IMR-90 (cell line): Measurements from ENCODE around the gene TBC1D22A. TPM values are rescaled to one million over a fixed set of nuclear protein-coding genes. Genes with fewer than 3 reads are reported as not detected.

Source experiments
- ATAC-seq: fragments of 200-7000 bp; cut with Tn5 transposase; 2 replicates; pipeline ENCODE4 v1.9.1; 2020; ENCODE audit warnings: low read depth, mild to moderate bottlenecking, moderate library complexity
- BruUV-seq: library from RNA; stranded (reverse); fragments of 400-500 nt; replicated peaks from 2 replicates; lab custom pipeline; 2021; lab: Mats Ljungman, UMichigan
- CTCF ChIA-PET: fragments of 300-600 bp; formaldehyde crosslinking; extraction: SDS; loops from one replicate; lab custom pipeline; 2021; ENCODE audit warnings: antibody characterized with exemption; lab: Yijun Ruan, JAX
- POLR2A ChIA-PET: fragments of 300-600 bp; sonication (Branson Sonifier 250); formaldehyde crosslinking; loops from one replicate; lab custom pipeline; 2022; ENCODE audit warnings: antibody characterized with exemption; ENCODE audit not compliant: unreplicated experiment; lab: Charles Lee
- DNase-seq: peaks from one replicate; pipeline ENCODE4 v3.0.0; 2013
- H2AFZ ChIP-seq: replicated peaks from 2 replicates; pipeline ENCODE3; 2013; ENCODE audit warnings: low read length, mild to moderate bottlenecking; ENCODE audit not compliant: poor library complexity
- H2AK5ac ChIP-seq: 2 replicates; pipeline ENCODE4 v1.6.1; 2013; ENCODE audit warnings: low read depth, low read length, inconsistent platforms
- H2AK9ac ChIP-seq: replicated peaks from 2 replicates; pipeline ENCODE3; 2013; ENCODE audit warnings: mild to moderate bottlenecking, low read depth, low read length, moderate library complexity; ENCODE audit not compliant: poor library complexity
- H2BK120ac ChIP-seq: 2 replicates; pipeline ENCODE4 v1.6.1; 2013; ENCODE audit warnings: low read depth, low read length, inconsistent platforms
- H2BK15ac ChIP-seq: 3 replicates; pipeline ENCODE4 v1.6.1; 2013; ENCODE audit warnings: low read depth, low read length, inconsistent platforms
- H2BK20ac ChIP-seq: 2 replicates; pipeline ENCODE4 v1.6.1; 2013; ENCODE audit warnings: low read depth, mild to moderate bottlenecking, inconsistent platforms, low read length, moderate library complexity
- H2BK5ac ChIP-seq: 2 replicates; pipeline ENCODE4 v1.6.1; 2013; ENCODE audit warnings: mild to moderate bottlenecking, low read depth, low read length, inconsistent platforms; ENCODE audit not compliant: poor library complexity, severe bottlenecking
- H3K14ac ChIP-seq: replicated peaks from 2 replicates; pipeline ENCODE4 v1.6.1; 2013; ENCODE audit warnings: low read depth, low read length, inconsistent platforms
- H3K18ac ChIP-seq: 2 replicates; pipeline ENCODE4 v1.6.1; 2013; ENCODE audit warnings: low read depth, low read length, control low read depth
- H3K23ac ChIP-seq: 2 replicates; pipeline ENCODE4 v1.6.1; 2013; ENCODE audit warnings: low read depth, low read length, inconsistent platforms
- H3K27ac ChIP-seq: 2 replicates; pipeline ENCODE4 v1.5.1; 2013; ENCODE audit warnings: mild to moderate bottlenecking, control low read depth, low read length; ENCODE audit not compliant: insufficient read depth
- H3K27me3 ChIP-seq: 2 replicates; pipeline ENCODE4 v1.6.1; 2013; ENCODE audit warnings: low read length; ENCODE audit not compliant: control insufficient read depth, insufficient read depth
- H3K36me3 ChIP-seq: 2 replicates; pipeline ENCODE4 v1.6.1; 2013; ENCODE audit warnings: low read length, mixed read lengths; ENCODE audit not compliant: control insufficient read depth, insufficient read depth
- H3K4ac ChIP-seq: 2 replicates; pipeline ENCODE4 v1.6.1; 2013; ENCODE audit warnings: low read depth, low read length, inconsistent platforms
- H3K4me1 ChIP-seq: 2 replicates; pipeline ENCODE4 v1.6.1; 2013; ENCODE audit warnings: low read length, mixed read lengths; ENCODE audit not compliant: control insufficient read depth, insufficient read depth
- H3K4me2 ChIP-seq: 2 replicates; pipeline ENCODE4 v1.6.1; 2013; ENCODE audit warnings: low read depth, mild to moderate bottlenecking, control low read depth, low read length, moderate library complexity
- H3K4me3 ChIP-seq: 2 replicates; pipeline ENCODE4 v1.5.1; 2013; ENCODE audit warnings: low read depth, mild to moderate bottlenecking, control low read depth, low read length, moderate library complexity; ENCODE audit not compliant: insufficient read depth
- H3K56ac ChIP-seq: 2 replicates; pipeline ENCODE4 v1.6.1; 2013; ENCODE audit warnings: low read length, inconsistent platforms; ENCODE audit not compliant: insufficient read depth; ENCODE audit errors: extremely low read depth
- H3K79me1 ChIP-seq, 2 experiments: 2 replicates each; pipeline ENCODE4 v1.6.1; 2013; ENCODE audit warnings: low read length in 2 of 2, inconsistent platforms in 1 of 2, low read depth in 1 of 2
- H3K9ac ChIP-seq: 2 replicates; pipeline ENCODE4 v1.6.1; 2013; ENCODE audit warnings: low read depth, low read length, control low read depth
- H3K9me1 ChIP-seq: 2 replicates; pipeline ENCODE4 v1.6.1; 2013; ENCODE audit warnings: low read length, inconsistent platforms; ENCODE audit not compliant: insufficient read depth
- H3K9me3 ChIP-seq: 2 replicates; pipeline ENCODE4 v1.6.1; 2013; ENCODE audit warnings: low read length; ENCODE audit not compliant: control insufficient read depth, insufficient read depth
- H4K20me1 ChIP-seq: 2 replicates; pipeline ENCODE4 v1.6.1; 2013; ENCODE audit warnings: low read length, inconsistent platforms; ENCODE audit not compliant: insufficient read depth
- H4K5ac ChIP-seq: 2 replicates; pipeline ENCODE4 v1.6.1; 2013; ENCODE audit warnings: mild to moderate bottlenecking, low read depth, low read length, control low read depth
- H4K8ac ChIP-seq, 2 experiments: 2 replicates each; pipeline ENCODE4 v1.6.1; 2013; ENCODE audit warnings: low read depth in 2 of 2, low read length in 2 of 2, control low read depth in 1 of 2, inconsistent platforms in 1 of 2
- H4K91ac ChIP-seq: 2 replicates; pipeline ENCODE4 v1.6.1; 2013; ENCODE audit warnings: low read depth, low read length, inconsistent platforms; ENCODE audit not compliant: insufficient read depth
- MAZ ChIP-seq: IDR thresholded peaks from 2 replicates; pipeline ENCODE4 v1.6.1; 2012; ENCODE audit warnings: low read depth, mild to moderate bottlenecking, low read length, improper control_type of control experiment, moderate library complexity, borderline replicate concordance
- POLR2A ChIP-seq: IDR thresholded peaks from 2 replicates; pipeline ENCODE4 v1.6.1; 2012; ENCODE audit warnings: mild to moderate bottlenecking, low read depth, low read length
- SMC3 ChIP-seq: fragments of 150-350 bp; IDR thresholded peaks from 2 replicates; pipeline ENCODE4 v1.6.1; 2016; ENCODE audit warnings: low read depth, mild to moderate bottlenecking, antibody characterized with exemption, low read length, moderate library complexity
- WGBS, 2 experiments: methylation state at CpG; one replicate each; pipeline versions ENCODE4 v1.1.5 to v1.1.7; 2013; ENCODE audit warnings: missing lambda C conversion rate in 2 of 2; ENCODE audit not compliant: insufficient read length in 1 of 2; ENCODE audit errors: extremely low coverage in 2 of 2; 5-methylcytosine and 5-hydroxymethylcytosine counted together
- dilution Hi-C: fragments of 300-500 bp; cut with HindIII; formaldehyde crosslinking; loops from one replicate; pipeline ENCODE4 v1.14.3; 2018; ENCODE audit warnings: low sequenced_read_pairs; ENCODE audit not compliant: unreplicated experiment
- in situ Hi-C: fragments of 300-500 bp; cut with MboI; formaldehyde crosslinking; loops from 3 replicates; pipeline ENCODE4 v1.14.3; 2019; ENCODE audit warnings: low sequenced_read_pairs, inconsistent platforms, mixed read lengths
- intact Hi-C: fragments of 100-400 bp; cut with micrococcal nuclease; formaldehyde crosslinking; loops from 2 replicates; pipeline ENCODE4 v1.10.0; 2022
- polyA plus RNA-seq, 3 experiments: library from polyadenylated mRNA; depleted of rRNA; stranded (reverse); fragments of >200 nt; gene quantifications; 2 replicates each; pipeline ENCODE4 v1.2.3, GENCODE V29; 2012; ENCODE audit warnings: low replicate concordance in 1 of 3
- total RNA-seq: library from RNA; depleted of rRNA; stranded (reverse); fragments of >200 nt; gene quantifications from 2 replicates; pipeline ENCODE4 v1.2.3, GENCODE V29; 2012

Gene TBC1D22A
- total and polyA plus RNA-seq, 2 of the 4 experiments (the other 2 are of a cell fraction) = 9.0 to 16.7 TPM

DNA sequence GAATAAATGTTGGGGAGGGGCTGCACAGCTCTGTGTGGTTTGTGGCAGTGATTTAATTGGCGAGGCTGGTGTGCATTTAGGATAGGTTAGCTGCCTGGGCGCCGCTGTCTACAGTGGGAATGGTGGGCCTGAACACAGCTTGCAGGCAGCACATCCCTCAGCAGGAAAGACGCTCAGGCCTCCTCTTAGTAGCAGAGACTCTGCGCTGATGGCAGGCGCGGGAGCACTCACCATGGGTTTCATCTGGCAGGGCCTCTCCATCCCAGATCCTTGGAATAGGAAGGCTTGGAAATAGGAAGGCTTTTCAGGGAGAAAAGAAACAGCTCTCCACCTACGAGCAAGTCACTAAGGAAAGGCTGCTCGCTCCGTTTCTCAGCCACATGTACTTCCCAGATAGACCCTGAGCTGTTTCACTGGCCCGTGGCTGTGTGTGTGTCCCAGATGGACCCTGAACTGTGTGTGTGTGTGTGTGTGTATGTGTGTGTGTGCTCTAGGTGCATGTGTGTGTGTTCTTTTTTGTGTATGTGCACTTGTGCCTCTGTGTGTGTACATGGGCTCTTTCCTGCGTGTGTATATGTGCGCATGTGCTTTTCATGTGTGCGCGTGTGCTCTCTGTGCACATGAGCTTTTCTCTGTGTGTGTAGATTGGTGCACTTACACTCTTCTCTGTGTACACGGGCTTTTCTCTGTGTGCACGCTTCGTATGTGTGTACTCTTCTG lies 144.0 kb downstream of the TBC1D22A start:
- Histone ChIP-seq H2BK20ac (no peak overlapping the region), H2BK120ac (no peak overlapping the region), H4K20me1 (peaks cover 7% of the 10 kb centered on the region), H3K4ac (no peak overlapping the region), H3K9ac (no peak overlapping the region), H3K23ac (no peak overlapping the region), H3K27ac (no peak overlapping the region), H4K91ac (no peak overlapping the region), H2AK5ac (no peak overlapping the region), H3K4me2 (no peak overlapping the region), H2BK15ac (no peak overlapping the region), H3K18ac (no peak overlapping the region), H3K4me1 (peaks cover 2% of the 10 kb centered on the region; the same call in 1 of the 2 replicates), H3K14ac (no peak overlapping the region), H4K8ac (no peak overlapping the region), H4K5ac (no peak overlapping the region), H3K79me1 (peaks cover 9 to 23% of the 10 kb centered on the region in 2 experiments; a peak in 3 of 4 replicates), H3K4me3 (no peak overlapping the region), H3K56ac (no peak overlapping the region), H3K36me3 (peaks cover 13% of the 10 kb centered on the region), H2AK9ac (no peak overlapping the region), H3K27me3 (no peaks in the 10 kb centered on the region), H2BK5ac (no peak overlapping the region), H3K9me1 (peaks cover 5% of the 10 kb centered on the region; the same call in 1 of the 2 replicates), H2AFZ (no peak overlapping the region), H3K9me3 (no peaks in the 10 kb centered on the region)
- dilution Hi-C loops (no loop called here), intact Hi-C loops (no loop called here), in situ Hi-C loops (no loop called here)
- ChIA-PET CTCF (no interaction called here), POLR2A (no interaction called here)
- TF ChIP-seq MAZ = no peak
- TF ChIP-seq POLR2A = no peak
- TF ChIP-seq SMC3 = no peak
- no peak for DNase-seq
- WGBS, 2 experiments = 93% methylated on average over 5 of the region's 18 CpGs; no CpG with 5 or more reads in 1 of the 2 experiments
- BruUV-seq = no TSS peak
- no peak for ATAC-seq
